RWPE1 (cell line): ENCODE data around the gene SHISA6.
"Not testable (repeated sequence)": the region's sequence is repeated elsewhere in the genome, so short reads cannot be mapped to it uniquely, and the experiment has no call there.

Source experiments
- CTCF ChIA-PET: fragments of 350-600 bp; sonication (Branson Sonifier 250); formaldehyde crosslinking; extraction: SDS; loops from one replicate; lab custom pipeline; 2021; lab: Yijun Ruan, JAX
- POLR2A ChIA-PET: fragments of 400-600 bp; formaldehyde crosslinking; extraction: SDS; loops from one replicate; lab custom pipeline; 2020; ENCODE audit warnings: antibody characterized with exemption; ENCODE audit not compliant: low non-redundant PET; lab: Yijun Ruan, JAX
- DNase-seq: peaks from one replicate; pipeline ENCODE4 v3.0.0; 2012; ENCODE audit warnings: low spot score
- H3K27ac ChIP-seq: fragments of 450-650 bp; 2 replicates; pipeline ENCODE4 v1.5.1; 2017
- CTCF ChIP-seq: fragments of 450-650 bp; conservative IDR thresholded peaks from 2 replicates; pipeline ENCODE4 v1.5.1; 2017; ENCODE audit warnings: low read depth, mild to moderate bottlenecking

SHISA6 gene

GRCh38 chr17:11300738-11301137 lies 59.7 kb downstream of the SHISA6 start:
- DNase-seq, result no peak
- POLR2A ChIA-PET, result no interaction called here
- CTCF ChIA-PET, result no interaction called here
- H3K27ac ChIP-seq, result no peak overlapping the region
- no peak for TF ChIP-seq CTCF

GRCh38 chr17:11301874-11302273 lies 60.9 kb downstream of the SHISA6 start:
- CTCF ChIA-PET, H3K27ac ChIP-seq, DNase-seq, POLR2A ChIA-PET: not testable (repeated sequence)

DNA sequence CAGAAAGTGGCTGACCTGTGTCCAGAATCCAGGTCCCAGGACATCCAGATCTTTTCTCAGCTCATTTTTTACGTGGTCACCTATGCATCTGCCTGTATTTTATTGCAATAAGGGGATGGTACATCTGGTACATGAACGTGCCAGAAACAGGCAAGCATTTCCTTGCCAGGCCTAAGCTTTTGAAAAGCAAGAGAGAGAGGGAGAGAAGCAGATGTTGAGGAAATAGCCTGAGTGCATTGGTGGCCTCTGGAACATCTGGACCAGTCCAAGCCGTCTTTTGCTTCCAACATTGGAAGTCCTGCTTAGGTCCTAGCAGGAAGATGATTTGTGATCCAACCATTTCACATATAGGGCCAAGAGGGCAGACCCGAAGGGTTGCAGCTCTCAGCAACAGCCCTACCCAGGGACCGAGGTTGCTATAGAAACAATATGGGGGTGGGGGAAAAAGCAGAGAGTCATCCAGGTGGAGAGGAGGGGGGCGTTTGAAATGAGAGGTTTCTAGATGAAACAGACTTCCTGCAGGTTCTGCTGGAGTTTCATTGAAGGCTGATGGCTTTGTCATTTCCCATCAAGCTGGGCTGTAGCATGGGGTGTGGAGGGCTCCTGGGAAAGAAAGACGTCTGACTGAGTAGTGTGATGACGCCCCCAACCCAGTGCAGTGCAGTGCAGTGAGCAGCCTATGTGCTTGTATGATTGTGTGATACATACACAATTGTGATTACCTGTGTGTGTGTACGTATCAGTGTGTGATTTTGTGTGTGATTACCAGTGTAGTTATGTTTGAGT lies 61.6 kb downstream of the SHISA6 start:
- ChIA-PET POLR2A (no interaction called here), CTCF (no interaction called here)
- no peak for DNase-seq
- TF ChIP-seq CTCF, result no peak
- no peak overlapping the region for H3K27ac ChIP-seq

GRCh38 chr17:11303773-11304394 lies 62.9 kb downstream of the SHISA6 start:
- H3K27ac ChIP-seq, result no peak overlapping the region
- TF ChIP-seq CTCF, result no peak
- no peak for DNase-seq
- ChIA-PET CTCF (no interaction called here), POLR2A (no interaction called here)

- ChIA-PET CTCF (no interaction called here), POLR2A (no interaction called here)
- no peak overlapping the region for H3K27ac ChIP-seq
- no peak for DNase-seq
- no peak for TF ChIP-seq CTCF
Measured at GRCh38 chr17:11304568-11304967, 63.6 kb downstream of the SHISA6 start.

DNA sequence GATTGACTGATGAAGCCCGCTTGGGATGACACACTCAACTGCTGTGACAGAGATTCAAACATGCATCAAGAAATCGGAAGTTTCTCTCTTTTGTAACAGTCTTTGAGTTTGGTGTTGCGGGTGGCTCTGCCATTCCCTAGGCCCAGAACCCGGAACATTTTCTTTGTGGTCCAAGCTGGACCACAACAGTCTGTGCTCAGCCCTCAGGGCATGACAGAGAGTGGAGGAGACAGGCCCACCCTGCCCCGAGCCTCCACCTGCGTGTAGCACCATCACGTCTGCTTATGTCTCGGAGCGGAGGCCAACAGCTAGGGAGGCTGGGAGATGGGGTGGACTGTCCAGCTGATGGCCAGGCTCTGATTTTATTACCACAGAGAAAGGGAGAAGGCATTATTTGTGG lies 64.5 kb downstream of the SHISA6 start:
- CTCF ChIA-PET, result no interaction called here
- POLR2A ChIA-PET, result no interaction called here
- H3K27ac ChIP-seq, result no peak overlapping the region
- no peak for DNase-seq
- no peak for TF ChIP-seq CTCF

GRCh38 chr17:11308531-11308930 lies 67.5 kb downstream of the SHISA6 start:
- no peak for DNase-seq
- H3K27ac ChIP-seq, result no peak overlapping the region
- no peak for TF ChIP-seq CTCF
- POLR2A ChIA-PET, result no interaction called here
- CTCF ChIA-PET, result no interaction called here
